Hematopoietic multipotent progenitor cell (in vitro differentiated cells): ENCODE data around the gene CFAP91. TPM values are rescaled to one million over a fixed set of nuclear protein-coding genes. Genes with fewer than 3 reads are reported as not detected.

Experiments
- DNase-seq, 3 donors: peaks; one replicate each; pipeline ENCODE4 v3.0.0-alpha.2; 2011 to 2015; ENCODE audit warnings: low read depth in 2 of 3, low spot score in 2 of 3
- total RNA-seq: library from RNA; depleted of rRNA; stranded (reverse); fragments of >200 nt; gene quantifications from one replicate; pipeline ENCODE4 v1.2.3, GENCODE V29; 2012

The CFAP91 gene
- 0.54 TPM for total RNA-seq

DNA sequence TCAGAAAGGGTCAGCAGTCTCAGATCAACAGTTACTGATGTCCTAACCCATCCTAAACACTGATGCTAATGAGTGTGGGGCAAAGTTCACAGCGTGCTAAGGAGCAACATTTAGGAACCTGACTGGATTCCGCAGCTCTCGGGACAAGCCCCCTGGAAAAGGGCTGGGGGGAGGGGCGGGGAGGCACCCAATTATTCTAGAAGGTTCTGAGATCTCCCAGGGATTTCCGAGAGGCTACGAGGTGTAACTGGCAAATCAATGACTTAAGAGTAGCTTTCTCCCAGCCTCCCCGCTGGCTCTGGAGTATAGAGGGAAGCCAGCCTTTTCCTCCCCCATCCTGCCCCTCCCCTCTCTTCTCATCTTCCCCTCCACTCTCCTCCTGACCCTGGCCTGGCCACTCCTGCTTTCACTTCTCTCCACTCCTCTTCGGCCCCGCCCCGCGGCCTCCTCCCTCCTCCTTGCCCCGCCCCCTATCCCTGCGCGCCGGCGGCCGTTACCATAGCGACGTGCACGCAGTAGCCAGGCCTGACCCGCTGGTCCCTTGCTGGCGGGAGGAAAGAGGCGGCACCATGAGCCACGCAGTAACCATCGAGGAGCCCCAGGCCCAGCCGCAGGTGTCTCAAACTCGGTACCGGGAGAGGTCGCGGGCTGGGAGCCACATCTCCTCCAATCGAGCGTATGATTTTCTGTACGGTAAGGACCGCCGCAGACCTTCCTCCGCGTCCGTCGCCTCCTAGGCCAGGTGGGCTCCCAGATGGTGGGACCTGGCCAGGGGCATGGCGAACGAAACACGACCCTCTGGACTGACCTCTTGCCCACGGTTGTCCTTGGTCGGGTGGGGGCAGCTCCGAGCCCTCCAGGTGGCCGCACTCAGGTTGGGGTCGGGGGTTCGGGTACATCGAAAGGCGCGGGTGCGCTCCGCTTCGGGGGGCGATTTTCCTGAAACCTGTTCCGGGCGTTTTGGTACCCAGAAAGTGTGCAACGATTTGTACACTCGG is at the start of gene CFAP91:
TSS of gene CFAP91 (plus strand) at position 493 of the 998 bp plus-strand sequence. CDS start at position 570, 77 bp downstream.
- DNase-seq: peak; percentile 49 to 84 (median 79)

DNA sequence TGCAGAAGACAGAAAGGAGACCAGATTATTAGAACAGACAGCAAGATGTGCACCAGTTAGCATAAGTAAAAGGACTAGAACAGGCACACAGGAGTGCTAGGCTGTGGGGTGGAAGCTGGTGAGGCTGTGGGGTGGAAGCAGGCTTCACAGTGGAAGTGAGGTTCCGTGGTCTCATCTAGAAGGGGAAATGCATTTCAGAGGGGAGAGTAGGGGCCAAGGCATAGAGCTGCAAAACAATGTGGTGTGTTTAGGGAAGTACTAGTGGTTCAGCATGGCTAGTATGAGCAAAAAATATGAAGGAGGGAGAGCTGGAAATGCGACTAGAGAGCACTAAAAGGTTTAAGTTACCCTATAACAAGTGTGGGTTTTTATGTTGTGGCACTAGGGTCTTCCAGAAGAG is 48.9 kb upstream of the CFAP91 start:
- DNase-seq: peak in 1 of 3 donors; percentile 29

DNA sequence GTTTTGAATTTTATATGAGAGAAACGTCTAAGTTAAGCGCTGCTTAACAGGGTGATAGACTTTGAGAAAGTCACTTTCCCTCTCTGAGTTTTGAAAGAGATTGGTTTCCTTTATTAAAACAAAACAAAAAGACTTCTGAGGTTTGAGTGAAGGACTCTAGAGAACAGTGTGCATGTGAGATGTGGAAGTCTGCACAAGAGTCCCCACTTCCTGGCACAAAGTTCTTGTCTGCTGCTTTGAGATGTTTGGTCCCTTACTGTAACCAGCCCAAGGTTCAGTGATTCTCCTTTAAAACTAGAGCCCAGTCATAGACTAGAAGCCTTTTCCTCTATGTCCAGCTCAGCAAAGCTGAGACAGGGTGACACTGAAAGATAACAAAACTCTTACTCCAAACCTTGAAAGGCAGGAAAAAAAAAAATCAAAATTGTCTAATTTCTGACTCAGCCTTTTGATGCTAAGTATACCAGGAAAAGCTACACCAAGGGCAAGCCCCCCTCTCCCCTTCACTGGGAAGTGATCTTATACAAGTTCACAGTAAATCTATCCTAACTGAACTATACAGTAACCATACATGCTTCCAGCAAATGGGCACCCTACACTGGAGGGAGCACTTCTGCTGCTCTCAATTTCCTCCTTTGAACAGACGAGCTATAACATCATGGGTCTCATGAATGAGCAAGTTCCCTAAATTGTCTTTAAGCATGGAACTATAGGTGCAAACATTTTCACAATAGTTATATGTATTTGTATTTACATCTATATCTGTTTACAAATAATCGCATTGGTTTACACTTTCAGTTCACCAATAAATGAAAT is 44.7 kb upstream of the CFAP91 start:
- DNase-seq: no peak

DNA sequence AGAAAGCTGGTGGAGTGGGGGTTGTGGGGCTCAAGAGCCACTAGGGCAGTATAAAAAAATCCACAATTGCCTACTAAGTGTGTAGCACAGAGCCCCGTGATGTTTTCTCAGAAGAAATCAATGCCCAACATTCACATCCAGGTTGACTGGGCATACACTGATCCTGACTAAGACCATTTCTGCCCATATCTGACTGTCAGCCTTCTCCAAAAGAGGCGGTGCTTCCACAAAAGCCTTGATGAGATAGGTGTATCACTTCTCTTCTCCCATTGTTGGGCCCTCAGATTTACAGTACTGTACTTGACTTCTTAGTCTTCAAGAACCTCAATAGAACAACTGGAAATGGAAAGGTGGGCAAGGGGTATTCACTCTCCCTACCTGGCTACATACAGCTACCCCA is 43.8 kb upstream of the CFAP91 start:
- DNase-seq: no peak

DNA sequence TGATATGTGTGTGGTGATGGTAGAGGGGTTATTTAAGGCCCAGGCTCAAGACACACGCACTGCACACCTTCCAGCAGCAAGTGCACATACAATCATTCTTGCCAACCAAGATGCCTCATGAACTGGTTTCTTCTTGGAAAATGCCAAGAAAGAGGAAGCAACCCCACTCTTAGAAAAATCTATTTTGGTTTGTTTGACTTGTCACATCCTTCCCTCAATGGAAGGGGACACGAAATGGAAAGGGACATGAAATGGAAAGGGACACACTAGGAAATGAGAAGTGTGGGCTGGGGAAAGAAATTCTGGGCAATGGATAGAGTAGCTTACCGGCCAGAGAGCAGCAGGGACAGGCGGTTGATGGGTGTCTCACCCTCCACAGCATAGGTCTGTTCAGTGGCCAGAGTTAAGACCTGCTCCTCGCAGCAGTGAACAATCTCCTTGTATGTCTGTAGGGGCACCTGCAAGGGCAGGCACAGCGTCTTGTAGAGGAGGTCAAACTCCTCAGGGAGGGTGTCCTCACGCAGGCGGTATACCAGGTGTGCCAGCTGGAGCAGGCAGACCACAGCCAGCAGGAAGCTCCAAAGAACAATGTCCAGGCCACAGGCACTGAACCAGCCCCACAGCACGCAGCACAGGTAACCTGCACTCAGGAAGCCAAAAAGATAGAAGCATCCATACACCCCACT is 43.1 kb upstream of the CFAP91 start:
- no peak for DNase-seq

DNA sequence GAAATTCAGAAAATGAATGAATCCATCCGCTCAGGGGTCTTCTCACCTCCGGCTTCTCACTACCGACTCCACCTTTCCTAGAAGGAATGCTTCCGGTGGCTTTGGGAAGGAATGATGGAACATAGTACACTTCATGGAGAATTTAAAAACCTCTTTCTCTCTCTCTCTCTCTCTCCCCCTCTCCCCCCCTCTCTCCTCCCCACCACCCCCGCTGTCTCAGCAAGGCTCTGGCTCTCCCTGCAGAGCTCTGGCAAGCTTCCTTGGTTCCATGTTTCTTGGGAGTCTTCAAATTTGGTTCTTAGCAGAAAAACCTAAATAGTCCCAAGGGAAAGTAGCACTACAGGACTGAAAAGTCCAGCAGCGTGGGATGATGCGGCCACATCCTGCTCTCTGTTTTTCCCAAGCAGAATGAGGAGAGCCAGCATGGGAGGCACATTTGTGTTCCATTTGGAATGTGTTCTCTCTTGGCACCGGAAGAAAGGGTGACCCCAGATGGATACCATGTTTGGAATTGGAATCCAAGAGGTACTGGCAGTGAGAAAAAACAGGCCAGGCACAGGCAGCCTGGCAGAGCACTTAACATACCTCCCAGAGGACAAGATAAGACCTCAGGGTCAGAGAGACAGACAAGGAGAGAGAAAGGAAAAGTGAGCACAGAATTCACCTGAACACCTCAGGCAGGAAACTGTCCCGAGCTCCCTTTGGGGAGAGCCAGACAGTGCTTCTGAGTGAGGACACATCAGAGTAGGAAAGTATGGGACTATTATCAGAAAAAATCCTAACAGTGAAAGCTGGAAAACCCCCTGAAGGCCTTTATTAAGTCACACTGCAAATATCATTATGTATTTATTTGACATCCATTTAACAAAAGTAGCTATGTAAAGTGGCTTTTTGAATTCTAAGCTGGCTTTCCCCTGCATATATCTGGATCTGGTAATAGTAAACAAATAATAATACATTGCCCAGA is 42.1 kb upstream of the CFAP91 start, which contains the start of gene POPDC2:
TSS of gene POPDC2 (minus strand) at position 116 of the 967 bp plus-strand sequence. CDS start 166 bp downstream, outside the sequence.
- no peak for DNase-seq

DNA sequence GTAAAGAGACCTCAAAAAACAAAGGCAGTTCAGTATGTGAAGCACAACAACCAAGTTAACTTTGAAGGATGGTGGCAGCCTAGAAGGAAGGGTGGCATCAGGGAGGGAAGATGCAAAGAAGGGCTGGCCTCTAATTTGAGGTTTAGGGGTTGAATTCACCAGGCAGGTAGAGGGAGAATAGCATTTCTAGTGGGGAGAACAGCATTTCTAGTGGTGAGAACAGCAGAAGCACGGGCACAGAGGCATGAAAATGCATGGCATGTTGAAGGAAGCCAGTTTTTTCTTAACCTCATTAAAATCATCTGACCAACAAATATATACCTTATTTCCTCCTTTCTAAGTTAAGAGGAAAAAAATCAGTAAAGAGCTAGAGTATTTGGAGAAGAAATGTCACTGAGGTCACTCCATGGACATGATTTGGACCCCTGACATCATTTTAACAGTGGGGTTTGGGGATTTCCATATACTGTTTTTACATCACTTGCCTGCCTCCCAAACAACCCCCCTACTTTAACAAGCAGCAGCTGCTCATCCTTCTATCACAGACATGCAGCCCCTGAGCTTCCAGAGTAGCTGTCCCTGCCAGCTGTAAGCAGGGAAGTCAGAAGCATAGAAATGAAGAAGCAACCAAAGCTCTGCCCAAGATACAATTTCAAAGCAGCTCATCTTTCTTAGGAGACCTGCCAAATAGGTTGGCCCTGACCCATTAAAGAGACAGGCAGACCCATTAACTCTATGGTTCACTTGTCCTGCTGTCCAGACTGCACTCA is 40.0 kb upstream of the CFAP91 start:
- DNase-seq: no peak

DNA sequence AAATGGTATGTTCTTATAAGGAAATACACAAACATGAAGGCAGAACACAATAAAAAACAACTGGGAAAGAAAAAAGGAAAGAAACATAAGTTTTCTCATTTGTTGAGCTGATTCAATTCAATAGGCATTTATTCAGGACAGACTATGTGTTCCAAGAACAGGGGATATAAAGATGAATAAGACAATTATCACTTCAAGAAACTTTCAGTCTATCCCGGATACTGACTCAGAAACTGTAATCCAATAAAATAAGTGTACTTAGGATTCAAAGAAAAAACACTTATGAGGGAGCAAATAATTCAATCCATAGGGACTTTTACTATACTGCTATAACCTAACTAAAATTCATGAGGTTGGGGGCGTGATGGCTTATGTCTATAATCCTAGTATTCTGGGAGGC is 38.9 kb upstream of the CFAP91 start:
- DNase-seq: no peak

DNA sequence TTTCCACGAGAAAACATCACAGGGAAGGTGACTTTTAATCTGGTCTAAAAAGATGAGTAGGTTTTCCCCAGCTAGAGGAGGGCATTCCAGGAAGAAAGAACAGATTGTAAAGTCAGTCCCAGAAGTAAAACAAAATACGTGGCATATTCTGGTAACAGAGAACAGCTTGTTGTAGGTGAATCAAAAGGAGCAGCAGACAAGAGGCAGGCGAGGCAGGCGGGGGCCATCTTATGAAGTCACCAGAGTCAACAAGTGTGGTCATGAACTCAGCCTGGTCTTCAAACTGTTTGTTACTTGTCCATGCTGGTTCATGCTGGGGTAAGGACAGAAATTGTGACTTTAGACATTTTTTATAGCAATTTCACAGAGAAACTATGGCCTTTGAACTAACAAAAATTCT is 38.5 kb upstream of the CFAP91 start:
- DNase-seq: no peak

DNA sequence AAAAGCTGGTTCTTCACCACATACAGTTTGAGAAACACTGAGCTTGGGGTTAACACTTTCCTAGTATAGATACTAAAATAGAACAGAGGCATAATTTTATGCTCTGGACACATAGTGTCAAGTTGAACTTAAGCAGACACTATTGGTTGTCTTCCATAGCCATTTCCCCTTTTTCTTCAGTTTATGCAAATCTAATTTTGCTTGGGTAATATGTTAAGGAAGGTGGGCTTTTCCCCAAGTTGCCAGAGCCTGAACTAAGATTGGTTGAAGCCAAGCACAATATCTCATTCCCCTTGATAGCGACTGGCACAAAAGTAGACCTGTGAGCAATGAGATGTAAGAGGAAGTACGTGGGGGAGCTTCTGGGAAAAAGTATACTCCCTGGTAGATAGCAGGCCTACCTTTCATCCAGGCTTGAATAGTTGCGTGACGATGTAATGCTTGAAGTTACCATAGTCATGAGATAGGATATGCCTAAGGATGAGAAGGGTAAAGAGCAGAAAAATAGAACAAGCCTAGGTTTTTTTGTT is 37.9 kb upstream of the CFAP91 start:
- no peak for DNase-seq

DNA sequence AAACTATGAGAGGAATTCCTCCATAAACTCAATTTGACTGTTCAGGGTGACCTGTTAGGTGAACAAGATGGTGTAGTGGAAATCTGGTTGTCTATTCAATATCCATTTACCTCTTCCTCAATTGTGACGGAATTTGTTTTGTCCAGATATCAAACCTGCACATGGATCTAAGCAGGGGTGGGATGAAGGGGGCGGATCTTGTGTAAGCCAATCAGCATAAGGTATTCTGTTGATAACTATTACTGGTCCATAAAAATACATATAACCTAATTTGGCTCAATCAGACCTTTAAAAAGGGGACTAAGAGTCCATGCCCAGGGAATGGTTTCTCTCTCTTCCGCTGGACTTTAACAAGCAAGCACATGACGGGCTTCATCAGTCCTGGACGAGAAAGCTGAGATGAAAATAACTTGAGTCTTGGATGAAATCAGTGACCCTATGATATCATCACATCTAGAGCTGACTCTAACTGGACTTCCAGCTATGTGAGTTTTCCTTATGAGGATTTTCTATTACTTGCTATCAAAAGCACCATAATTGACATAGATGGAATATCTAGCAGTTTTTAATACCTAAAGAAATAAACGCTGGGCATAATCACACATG is 36.8 kb upstream of the CFAP91 start:
- DNase-seq: no peak

DNA sequence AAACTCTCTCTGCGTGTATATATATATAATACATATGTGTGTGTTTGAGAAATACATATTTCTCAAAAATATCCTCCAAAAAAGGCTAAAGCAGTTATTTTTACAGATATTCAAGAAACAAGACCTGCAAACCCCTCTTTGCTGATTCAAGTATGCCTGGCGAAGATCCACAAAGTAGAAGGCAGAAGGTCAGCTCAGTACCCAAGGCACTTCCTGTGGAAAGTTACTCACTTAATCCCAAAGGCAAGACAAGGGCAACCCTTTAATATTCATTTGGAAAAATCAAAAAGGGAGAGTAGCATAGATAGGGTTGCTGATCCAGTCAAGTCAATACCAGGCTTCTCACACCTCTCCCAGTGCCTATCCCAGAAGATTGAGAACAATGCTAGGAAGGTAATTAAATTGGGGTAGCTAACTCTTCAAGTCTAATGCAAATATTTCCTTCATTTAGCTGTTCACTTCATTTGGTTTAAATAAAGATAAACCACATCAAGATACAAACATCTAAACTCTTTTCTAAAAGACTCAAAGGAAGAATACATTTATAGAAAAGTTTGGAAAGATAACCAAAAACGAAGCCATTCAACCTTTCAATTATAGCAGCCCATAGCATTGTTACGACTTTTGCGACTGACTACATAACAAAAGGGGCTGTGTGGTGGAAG is 32.8 kb upstream of the CFAP91 start:
- DNase-seq: no peak

DNA sequence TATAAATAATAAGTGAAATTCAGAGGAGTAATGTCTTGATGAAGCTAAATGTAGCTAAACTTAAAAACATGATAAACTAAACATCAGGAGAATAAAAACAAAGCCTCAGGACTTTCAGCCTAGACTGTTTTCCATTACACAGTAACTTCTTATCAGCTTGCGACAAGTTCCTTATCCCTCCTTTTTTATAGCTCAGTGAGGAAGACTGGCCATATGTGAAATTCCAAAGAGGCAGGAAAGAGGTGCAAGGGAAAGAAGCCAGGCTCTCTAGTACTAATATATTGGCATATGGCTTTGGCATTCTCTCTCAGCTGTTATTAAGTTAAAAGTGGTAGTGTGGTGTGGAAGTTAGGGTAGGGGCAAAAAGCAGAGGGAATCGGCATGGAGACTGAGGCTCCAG is 30.0 kb upstream of the CFAP91 start:
- DNase-seq: no peak

DNA sequence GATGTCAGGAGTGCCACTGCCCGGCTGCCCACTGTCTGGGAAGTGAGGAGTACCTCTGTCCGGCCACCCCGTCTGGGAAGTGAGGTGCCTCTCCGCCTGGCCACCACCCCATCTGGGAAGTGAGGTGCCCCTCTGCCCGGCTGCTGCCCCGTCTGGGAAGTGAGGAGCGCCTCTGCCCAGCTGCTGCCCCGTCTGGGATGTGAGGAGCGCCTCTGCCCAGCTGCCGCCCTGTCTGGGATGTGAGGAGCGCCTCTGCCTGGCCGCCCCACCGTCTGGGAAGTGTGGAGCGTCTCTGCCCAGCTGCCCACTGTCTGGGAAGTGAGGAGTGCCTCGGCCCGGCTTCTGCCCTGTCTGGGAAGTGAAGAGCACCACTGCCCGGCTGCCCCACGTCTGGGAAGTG is 28.9 kb upstream of the CFAP91 start:
- no peak for DNase-seq

DNA sequence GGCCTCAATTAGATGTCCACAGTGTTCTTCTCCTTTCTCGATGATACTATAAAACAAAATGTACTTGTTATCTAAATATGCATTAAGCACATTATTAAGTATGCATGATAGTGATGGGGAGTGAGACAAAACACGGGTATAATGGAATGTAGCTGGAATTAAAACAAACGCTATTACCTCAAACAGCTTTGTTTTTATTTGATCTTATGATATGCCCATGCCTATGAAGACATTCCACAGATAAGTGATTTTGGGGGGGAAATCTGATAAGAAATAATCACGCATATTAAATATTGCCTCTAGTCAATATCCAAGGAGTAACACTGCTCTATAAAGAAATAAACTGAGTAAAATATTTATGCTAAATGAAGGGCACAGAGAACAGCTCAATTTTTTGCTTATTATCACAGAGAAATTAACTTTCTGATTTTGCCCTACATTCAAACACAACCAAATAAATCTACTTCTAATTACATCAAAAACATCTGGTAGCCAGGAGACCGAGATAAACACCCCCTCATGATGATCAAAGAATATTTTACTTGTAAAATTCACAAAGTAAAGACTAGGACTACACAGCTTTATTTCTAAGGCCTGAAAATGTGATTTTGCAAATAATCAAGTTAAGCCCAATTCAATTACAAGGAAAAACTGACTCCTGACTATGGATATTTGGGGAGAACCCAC is 27.5 kb upstream of the CFAP91 start:
- no peak for DNase-seq

DNA sequence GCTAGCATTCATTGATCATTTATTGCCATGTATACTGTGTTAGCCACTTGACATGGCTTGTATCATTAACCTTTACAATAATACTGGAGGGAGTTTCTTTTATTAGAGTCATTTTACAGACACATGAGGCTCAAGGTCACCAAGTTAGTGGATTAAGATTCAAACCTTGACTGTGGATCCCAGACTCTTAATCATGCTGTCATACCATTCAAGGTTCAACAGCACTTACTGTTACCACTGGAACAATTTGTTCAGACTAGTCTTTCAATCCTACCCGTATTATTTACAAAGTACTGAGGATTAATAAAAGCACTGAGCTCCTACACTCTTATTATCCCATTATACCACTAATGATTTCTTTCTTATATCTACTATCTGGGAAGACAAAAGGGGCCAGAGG is 26.8 kb upstream of the CFAP91 start:
- no peak for DNase-seq
